HG03039 (cell line): Measurements from ENCODE around the gene EXD3.
"Not testable (repeated sequence)": the region's sequence is repeated elsewhere in the genome, so short reads cannot be mapped to it uniquely, and the experiment has no call there.

Source experiments
- ATAC-seq: cut with Tn5 transposase; IDR thresholded peaks from one replicate; pipeline ENCODE4 v1.9.1; 2021; ENCODE audit warnings: mild to moderate bottlenecking, moderate library complexity; ENCODE audit not compliant: unreplicated experiment

The EXD3 gene

GRCh38 chr9:137350696-137351584 lies 72.0 kb downstream of the EXD3 start:
- ATAC-seq = no peak

- no peak for ATAC-seq
Measured at GRCh38 chr9:137349471-137350033, 73.4 kb downstream of the EXD3 start.

- no peak for ATAC-seq
Measured at GRCh38 chr9:137348769-137349470, 74.0 kb downstream of the EXD3 start.

GRCh38 chr9:137347928-137348327 lies 75.0 kb downstream of the EXD3 start:
- ATAC-seq = no peak

- no peak for ATAC-seq
Measured at GRCh38 chr9:137342482-137342881, 80.5 kb downstream of the EXD3 start.

GRCh38 chr9:137341227-137341626 lies 81.7 kb downstream of the EXD3 start:
- ATAC-seq = no peak

- not testable (repeated sequence) for ATAC-seq
Measured at GRCh38 chr9:137339908-137340462, 83.0 kb downstream of the EXD3 start.

- no peak for ATAC-seq
Measured at GRCh38 chr9:137339045-137339907, 83.7 kb downstream of the EXD3 start.

- ATAC-seq = no peak
Measured at GRCh38 chr9:137336735-137337134, 86.2 kb downstream of the EXD3 start.

- no peak for ATAC-seq
Measured at GRCh38 chr9:137333016-137333671, 89.8 kb downstream of the EXD3 start.

- no peak for ATAC-seq
Measured at GRCh38 chr9:137331929-137332328, 91.0 kb downstream of the EXD3 start.

- ATAC-seq = no peak
Measured at GRCh38 chr9:137330689-137331088, 92.3 kb downstream of the EXD3 start.

GRCh38 chr9:137329590-137329989 lies 93.4 kb downstream of the EXD3 start:
- not testable (repeated sequence) for ATAC-seq

- not testable (repeated sequence) for ATAC-seq
Measured at GRCh38 chr9:137327641-137328550, 95.1 kb downstream of the EXD3 start.

- no peak for ATAC-seq
Measured at GRCh38 chr9:137326445-137327065, 96.4 kb downstream of the EXD3 start.

GRCh38 chr9:137325799-137326198 lies 97.2 kb downstream of the EXD3 start:
- ATAC-seq = no peak

- no peak for ATAC-seq
Measured at GRCh38 chr9:137325124-137325523, 97.8 kb downstream of the EXD3 start.

- ATAC-seq = no peak
Measured at GRCh38 chr9:137323531-137324331, 99.2 kb downstream of the EXD3 start.
